HG03558 (cell line): ENCODE measurements around the gene OPN1SW.

Experiments
- ATAC-seq: cut with Tn5 transposase; IDR thresholded peaks from one replicate; pipeline ENCODE4 v1.9.1; 2021; ENCODE audit warnings: moderate number of reproducible peaks; ENCODE audit not compliant: unreplicated experiment; ENCODE audit errors: extremely low read depth

OPN1SW gene

DNA sequence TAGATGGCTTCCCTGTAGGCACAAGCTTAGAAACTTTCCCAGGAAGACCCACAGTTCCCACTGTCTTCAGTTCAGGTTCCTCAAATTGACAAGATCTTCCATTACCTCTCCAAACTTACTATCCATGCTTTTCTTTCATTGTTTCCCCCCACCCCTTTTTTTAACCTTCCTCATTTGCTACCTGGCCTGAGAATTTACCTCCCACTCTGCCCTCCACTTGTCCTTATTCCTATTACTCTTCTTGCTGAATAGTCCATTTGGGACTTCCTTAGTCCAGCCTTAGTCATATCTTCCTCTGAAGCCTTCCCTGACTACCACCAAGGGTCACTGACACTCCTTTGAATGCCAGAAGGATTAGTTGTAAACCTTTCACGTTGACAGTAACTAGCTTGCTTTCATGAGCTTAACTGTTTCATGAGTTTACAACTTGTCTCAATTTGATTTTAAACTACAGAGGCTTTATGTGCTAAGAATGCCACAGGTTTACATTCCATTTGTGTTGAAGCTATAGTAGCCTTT, 37.7 kb downstream of the OPN1SW start:
- no peak for ATAC-seq

DNA sequence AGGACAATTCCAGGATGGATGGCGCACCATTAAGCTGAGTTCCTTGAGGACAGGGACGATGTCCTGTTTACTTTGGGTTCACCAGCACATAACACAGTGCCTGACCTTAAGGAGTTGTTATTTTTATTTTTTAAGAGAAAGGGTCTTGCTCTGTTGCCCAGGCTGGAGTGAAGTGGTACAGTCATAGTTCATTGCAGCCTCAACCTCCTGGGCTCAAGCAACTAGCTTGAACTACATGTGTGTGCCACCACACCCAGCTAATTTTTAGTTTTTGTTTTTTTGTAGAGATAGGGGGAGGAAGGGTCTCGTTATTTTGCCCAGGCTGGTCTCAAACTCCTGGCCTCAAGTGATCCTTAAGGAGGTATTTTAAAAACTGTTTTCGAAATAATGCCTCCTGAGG, 38.2 kb downstream of the OPN1SW start:
- ATAC-seq = no peak

DNA sequence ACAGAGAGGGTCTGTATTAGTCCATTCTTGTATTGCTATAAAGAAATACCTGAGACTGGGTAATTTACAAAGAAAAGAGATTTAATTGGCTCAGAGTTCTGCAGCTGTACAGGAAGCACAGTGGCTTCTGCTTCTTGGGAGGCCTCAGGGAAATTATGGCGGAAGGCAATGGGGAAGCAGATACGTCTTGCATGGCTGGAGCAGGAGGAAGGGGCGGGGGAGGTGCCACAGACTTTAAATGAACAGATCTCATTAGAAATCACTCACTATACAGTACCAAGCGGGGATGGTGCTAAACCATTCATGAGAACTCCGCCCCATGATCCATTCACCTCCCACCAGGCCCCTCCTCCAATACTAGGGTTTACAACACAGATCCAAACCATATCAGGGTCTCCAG, 40.2 kb downstream of the OPN1SW start:
- no peak for ATAC-seq

DNA sequence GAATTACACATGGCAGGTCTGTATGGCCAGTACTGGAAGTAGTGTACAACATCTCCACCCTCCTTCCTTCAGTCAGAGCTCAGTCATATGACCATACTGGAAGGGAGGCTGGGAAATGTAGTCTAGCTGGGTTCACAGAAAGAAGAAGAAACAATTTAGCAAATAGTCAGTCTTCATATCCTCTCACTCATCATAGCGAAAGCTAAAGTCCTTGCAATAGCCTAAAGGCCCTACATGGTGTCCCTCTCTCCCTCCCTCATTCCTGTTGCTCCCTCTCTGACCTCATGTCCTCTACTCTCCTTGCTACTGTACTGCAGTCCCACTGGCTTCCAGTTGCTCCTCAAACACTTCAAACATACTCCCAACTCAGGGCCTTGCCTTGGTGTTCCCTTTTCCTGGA, 40.7 kb downstream of the OPN1SW start:
- no peak for ATAC-seq

DNA sequence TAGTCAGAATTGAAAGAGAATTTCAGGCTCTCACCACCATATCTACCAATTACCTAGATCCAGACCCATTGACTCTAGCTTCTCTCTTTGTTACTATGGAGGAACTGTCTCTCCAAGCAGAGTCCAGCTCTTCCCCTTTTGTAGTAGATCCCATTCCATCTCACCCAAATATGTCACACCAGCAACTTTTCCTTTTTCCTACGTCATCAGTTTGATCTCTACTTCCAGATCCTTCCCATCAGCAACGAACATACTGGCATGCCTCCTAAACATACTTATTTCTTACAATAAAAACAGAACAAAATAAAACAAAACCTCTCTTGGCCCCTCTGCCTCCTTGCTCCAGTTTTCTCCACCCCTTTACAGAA, 42.3 kb downstream of the OPN1SW start:
- ATAC-seq = no peak

DNA sequence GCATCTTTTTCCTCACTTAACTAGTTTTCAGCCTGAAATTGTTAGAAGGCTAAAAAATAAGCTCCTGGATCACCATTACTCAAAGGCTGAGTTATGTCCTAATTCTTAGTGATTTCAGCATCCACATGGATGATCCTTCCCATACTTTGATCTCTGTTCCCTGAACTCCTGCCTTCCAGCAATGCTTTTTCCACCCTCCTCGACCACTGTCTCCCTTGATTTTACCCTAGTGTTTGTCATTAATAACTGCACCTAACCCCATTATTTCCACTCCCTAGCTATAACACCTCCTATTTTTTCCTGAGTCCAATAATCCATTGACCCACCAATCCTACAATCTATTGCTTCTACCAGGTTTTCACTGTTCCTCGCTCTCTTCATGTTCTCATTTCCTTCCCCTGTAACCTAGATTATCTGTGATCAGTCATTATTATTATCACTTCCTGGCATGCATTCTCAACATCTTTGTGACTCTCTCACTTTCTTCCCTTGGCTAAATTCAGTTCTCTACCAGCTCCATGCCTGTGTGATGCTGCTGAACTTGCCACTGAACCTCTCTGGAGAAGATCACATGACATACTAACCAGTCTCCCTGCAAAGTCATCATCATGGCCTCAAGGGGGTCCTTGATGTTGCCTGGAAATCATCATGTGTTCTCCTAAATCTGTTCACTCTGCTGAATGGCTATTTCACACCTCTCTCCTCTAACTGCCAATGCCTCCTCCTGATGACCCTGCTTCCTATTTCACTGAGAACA, 42.9 kb downstream of the OPN1SW start:
- no peak for ATAC-seq

DNA sequence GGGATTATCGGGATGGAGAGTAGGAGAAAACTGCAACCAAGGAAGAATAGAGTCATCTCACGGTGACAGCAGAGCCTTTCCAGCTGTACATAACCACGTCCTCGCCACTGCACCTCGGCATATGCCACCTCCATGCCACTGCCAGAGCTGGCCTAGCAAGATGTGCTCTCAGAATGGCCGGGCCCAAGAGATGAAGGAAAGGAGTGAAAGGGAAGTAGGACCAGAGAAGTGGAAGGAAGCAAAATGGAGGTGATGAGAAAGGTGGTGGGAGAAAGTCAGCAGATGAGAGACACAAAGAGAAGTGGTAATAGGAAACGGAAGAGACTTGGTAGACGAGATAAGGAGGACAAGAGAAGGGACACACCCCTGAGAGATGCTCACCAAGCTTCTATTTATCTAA, 44.4 kb downstream of the OPN1SW start:
- ATAC-seq = no peak

DNA sequence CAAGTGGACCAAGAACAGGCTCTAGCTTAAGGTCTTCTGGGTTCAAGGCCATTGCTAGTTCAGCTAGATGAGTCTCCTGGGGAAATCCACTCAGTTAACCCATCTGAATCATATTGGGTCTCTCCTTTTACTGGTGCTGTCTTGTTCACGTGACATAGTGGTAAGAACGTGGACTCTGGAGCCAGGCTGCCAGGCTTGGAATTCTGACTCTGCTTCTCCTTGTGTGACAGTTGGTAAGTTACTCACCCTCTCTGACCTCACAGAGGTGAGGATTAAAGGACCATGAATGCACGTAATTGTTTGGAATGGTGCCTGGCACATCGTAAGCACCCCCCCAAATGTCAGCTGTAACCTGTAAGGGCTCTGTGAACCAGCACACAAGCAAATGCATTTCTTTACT, 46.1 kb downstream of the OPN1SW start:
- no peak for ATAC-seq

DNA sequence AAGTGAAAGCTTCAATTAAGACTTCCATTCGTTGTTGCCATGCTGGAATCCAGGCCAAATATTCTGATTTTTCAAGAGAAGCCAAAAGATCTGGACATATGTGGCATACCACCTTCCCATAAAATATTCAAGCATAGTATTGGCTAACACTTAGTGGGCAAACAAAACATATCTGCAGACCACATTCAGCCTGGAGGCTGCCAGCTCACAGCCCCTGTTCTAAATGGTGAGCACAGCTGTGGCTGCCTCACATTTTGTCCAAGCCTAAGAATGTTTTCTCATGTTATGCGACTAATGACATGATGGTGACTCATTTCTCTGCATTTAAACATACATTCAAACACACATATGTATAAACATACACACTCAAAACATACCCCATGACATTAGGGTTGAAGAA, 47.0 kb downstream of the OPN1SW start:
- ATAC-seq = no peak

DNA sequence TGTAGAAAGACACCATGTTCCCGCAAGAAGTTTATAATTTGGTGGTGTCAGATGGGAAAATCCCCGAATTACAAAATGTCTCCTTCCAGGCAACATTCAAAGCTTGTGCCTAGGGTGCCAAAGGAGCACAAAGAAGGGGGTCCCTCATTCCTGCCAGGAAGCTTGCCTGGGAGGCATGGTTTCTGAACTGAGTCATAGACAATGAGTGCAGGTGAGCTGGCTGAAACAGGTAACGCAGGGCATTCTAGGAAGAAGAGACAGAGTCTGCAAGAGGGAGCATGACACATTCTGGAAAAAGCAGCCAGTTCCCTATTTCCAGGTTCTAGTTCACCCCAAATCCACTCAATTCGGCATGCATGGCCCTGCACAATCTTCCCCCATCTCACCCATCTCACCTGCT, 48.4 kb downstream of the OPN1SW start:
- no peak for ATAC-seq

DNA sequence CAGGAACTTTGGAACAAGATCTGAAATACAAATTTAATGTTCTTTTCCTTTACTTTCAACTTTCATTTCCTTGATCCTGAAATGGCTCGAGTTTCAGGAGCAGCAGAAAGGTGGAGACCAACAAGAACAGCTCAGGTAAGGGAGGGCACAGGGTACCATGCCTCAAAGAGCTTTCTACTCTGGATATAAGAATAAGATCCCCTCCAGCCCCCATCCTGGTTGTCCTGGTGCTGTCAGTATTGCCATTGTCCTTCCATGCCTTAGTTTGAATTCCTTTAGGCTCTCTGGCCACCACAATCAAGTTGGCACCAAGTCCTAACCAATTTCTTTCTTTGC, 48.9 kb downstream of the OPN1SW start:
- no peak for ATAC-seq

DNA sequence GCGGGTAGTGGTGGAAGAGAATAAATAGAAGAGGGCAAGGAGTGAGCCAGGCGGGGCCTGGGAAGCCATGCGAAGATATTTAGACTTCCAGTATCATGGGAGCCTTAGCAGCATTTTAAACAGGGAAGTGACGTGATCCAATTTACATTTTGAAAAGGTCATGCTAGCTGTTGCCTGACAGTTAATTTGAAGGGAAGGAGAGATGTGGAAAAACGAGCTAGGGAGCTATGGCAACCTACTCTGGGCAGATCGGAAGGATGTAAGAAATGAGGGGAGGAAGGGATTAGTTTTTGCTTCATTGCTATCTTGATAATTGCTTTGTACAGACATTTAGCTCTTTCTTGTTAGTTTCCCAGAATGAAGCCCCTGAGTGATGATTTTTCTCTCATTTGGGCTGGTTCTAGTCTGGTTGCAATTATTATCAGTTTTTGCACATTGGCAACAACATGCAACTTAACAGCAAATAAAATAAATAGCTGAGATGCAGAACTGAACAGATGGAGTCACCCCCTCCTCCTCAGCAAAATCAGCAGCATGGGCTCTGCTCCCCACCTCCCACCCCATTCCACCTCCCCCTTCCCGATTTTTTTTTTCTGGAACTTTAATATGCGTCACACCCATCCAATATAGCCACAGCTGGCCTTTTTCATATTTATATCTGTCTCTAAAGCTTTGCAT, 49.4 kb downstream of the OPN1SW start:
- no peak for ATAC-seq

DNA sequence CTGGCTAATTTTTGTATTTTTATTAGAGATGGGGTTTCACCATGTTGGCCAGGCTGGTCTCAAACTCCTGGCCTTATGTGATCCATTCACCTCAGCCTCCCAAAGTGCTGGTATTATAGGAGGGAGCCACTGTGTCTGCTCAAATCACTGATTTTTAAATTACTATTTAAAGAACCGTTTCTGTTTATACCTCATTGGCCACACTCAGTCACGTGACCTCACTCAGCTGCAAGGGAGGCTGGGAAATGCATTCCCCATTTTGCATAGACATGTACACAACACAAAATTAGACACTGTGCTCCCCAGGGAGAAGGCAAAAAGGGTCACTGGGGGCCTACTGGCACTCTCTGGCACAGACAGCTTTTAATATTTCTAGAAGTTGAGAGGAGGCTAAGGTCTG, 50.1 kb downstream of the OPN1SW start:
- ATAC-seq = no peak

DNA sequence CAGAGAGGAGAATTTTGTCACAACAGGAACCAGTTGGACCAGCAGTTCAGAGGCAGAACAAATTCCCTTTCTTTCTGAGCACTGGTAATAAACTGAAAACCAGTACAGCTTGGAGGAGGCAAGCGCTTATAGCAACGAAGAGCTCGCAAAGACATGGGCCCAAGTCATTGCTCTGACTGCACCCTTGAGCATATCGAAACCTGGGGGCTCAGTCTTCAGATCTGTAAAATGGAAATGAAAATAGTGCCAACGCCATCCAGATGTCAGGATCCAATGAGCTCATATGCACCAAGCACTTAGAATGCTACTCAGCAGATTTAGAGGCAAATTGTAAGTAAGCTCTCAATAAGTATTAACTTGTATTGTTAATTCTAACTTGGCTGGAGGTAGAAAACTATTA, 50.9 kb downstream of the OPN1SW start:
- no peak for ATAC-seq
